Testis (tissue), 3 donors: ENCODE data around the gene TSPAN33. TPM values are rescaled to one million over a fixed set of nuclear protein-coding genes. Genes with fewer than 3 reads are reported as not detected.
"Not testable (repeated sequence)": the region's sequence is repeated elsewhere in the genome, so short reads cannot be mapped to it uniquely, and the experiment has no call there.

Source experiments
- DNase-seq: peaks from one replicate; pipeline ENCODE4 v3.0.0-alpha.2; 2019
- H3K27ac ChIP-seq, 2 donors: fragments of 200-600 bp; sonication (generic); one replicate each; pipeline ENCODE4 v1.5.1; 2019
- H3K27me3 ChIP-seq: fragments of 200-600 bp; sonication (generic); one replicate; pipeline ENCODE4 v1.5.1; 2019
- H3K36me3 ChIP-seq: fragments of 200-600 bp; sonication (generic); one replicate; pipeline ENCODE4 v1.5.1; 2017; ENCODE audit warnings: low read depth; ENCODE audit errors: missing control alignments
- H3K4me1 ChIP-seq: fragments of 200-600 bp; sonication (generic); one replicate; pipeline ENCODE4 v1.5.1; 2019
- H3K4me3 ChIP-seq, 2 donors: fragments of 200-600 bp; sonication (generic); one replicate each; pipeline ENCODE4 v1.5.1; 2017 to 2019
- H3K9me3 ChIP-seq: fragments of 200-600 bp; sonication (generic); one replicate; pipeline ENCODE4 v1.5.1; 2017
- CTCF ChIP-seq, 3 experiments: fragments of 450-650 bp in 2 of 3; fragments of 200-600 bp in 1 of 3; sonication (generic) in 1 of 3; IDR thresholded peaks; one replicate each; pipeline ENCODE4 v1.5.1; 2016 to 2019; ENCODE audit warnings: antibody characterized with exemption in 3 of 3, mild to moderate bottlenecking in 2 of 3, moderate library complexity in 1 of 3
- POLR2A ChIP-seq: fragments of 450-650 bp; IDR thresholded peaks from one replicate; pipeline ENCODE4 v1.6.1; 2017; ENCODE audit warnings: antibody characterized with exemption, mild to moderate bottlenecking, moderate library complexity
- WGBS, 2 donors: methylation state at CpG; one replicate each; pipeline ENCODE4 v1.1.5; 2018; 5-methylcytosine and 5-hydroxymethylcytosine counted together
- intact Hi-C: fragments of 100-400 bp; cut with DNase I; formaldehyde crosslinking; loops from one replicate; pipeline ENCODE4 v1.15.1; 2023; ENCODE audit warnings: low total_unique reads
- polyA plus RNA-seq: library from polyadenylated mRNA; stranded (reverse); fragments of 350-450 nt; fragmentation: Illumina TruSeq; extraction: RNeasy Lipid Tissue Mini Kit (QIAGEN cat#74804); gene quantifications from one replicate; pipeline ENCODE4 v1.2.3, GENCODE V29; 2014; ENCODE audit warnings: low read depth, low replicate concordance; ENCODE audit not compliant: insufficient read depth
- total RNA-seq, 2 donors: library from RNA; depleted of rRNA; stranded (reverse); fragments of >200 nt; gene quantifications; one replicate each; pipeline ENCODE4 v1.2.3, GENCODE V29; 2016

The TSPAN33 gene
- total and polyA plus RNA-seq, 3 donors from 2014 or later, result 25.7 to 35.9 (median 35.7) TPM

DNA sequence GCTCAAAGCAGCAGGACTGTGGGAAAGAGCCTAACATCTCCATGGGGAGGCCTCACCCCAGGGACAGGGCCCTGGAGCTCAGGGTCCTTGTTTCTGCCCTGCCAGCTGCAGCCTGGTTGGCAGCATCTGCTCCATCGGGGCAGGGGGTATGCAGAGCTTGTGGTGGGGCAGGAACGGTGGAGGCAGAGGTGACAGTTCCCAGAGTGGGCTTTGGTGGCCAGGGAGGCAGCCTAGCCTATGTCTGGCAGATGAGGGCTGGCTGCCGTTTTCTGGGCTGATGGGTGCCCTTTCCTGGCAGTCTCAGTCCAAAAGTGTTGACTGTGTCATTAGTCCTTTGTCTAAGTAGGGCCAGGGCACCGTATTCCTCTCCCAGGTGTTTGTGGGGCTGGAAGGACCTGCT, 68.1 kb downstream of the TSPAN33 start:
- no peaks in the 10 kb centered on the region for H3K36me3 ChIP-seq
- no peaks in the 10 kb centered on the region for H3K27me3 ChIP-seq
- peaks cover 6% of the 10 kb centered on the region for H3K4me1 ChIP-seq
- DNase-seq, result no peak
- WGBS, 2 donors, result 85 to 90% methylated on average over 4 of the region's 4 CpGs
- intact Hi-C loops, result no loop called here
- no peak overlapping the region for H3K4me3 ChIP-seq
- no peak overlapping the region for H3K27ac ChIP-seq
- no peaks in the 10 kb centered on the region for H3K9me3 ChIP-seq
- no peak for TF ChIP-seq CTCF (IDR thresholded peaks at IDR 0.05)
- no peak for TF ChIP-seq POLR2A

DNA sequence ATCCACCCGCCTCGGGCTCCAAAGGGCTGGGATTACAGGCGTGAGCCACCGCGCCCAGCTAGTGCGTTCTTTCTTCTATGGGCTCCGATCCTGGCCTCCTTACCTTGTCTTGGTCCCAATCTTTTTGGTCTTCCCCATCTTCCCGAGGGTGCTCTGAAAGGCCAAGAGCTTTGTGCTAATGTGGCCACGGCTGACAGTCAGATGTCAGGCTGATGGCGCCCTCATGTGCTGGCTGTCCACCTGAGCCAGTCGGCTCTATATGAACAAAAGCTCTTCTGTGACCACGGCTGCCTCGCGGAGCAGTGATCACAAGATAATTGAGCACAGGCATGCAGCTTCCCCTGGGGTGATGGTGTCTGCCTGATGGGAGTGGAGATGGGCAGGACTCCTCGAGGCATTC, 69.3 kb downstream of the TSPAN33 start:
- no peak for DNase-seq
- TF ChIP-seq POLR2A (no peak), CTCF (IDR thresholded peaks at IDR 0.05) (no peak)
- Histone ChIP-seq H3K27ac (no peak overlapping the region), H3K9me3 (no peaks in the 10 kb centered on the region), H3K4me3 (no peak overlapping the region), H3K36me3 (no peaks in the 10 kb centered on the region), H3K27me3 (no peaks in the 10 kb centered on the region), H3K4me1 (peaks cover 6% of the 10 kb centered on the region)
- WGBS, 2 donors, result 59 to 67% methylated on average over 15 of the region's 15 CpGs
- intact Hi-C loops, result no loop called here

DNA sequence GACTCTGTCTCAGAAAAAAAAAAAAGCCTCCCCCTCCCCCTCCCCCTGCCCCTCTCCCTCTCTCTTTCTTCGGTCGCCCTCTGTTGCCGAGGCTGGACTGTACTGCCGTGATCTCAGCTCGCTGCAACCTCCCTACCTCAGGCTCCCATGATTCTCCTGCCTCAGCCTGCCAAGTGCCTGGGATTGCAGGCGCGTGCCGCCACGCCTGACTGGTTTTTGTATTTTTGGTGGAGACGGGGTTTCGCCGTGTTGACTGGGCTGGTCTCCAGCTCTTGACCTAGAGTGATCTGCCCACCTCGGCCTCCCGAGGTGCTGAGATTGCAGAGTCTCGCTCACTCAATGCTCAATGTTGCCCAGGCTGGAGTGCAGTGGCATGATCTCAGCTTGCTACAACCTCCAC, 71.2 kb downstream of the TSPAN33 start:
- H3K4me3 ChIP-seq, DNase-seq, H3K27ac ChIP-seq, H3K4me1 ChIP-seq, H3K27me3 ChIP-seq, H3K36me3 ChIP-seq, intact Hi-C loops, H3K9me3 ChIP-seq: not testable (repeated sequence)
- WGBS, 2 donors, result 96 to 98% methylated on average over 13 to 15 of the region's 15 CpGs

DNA sequence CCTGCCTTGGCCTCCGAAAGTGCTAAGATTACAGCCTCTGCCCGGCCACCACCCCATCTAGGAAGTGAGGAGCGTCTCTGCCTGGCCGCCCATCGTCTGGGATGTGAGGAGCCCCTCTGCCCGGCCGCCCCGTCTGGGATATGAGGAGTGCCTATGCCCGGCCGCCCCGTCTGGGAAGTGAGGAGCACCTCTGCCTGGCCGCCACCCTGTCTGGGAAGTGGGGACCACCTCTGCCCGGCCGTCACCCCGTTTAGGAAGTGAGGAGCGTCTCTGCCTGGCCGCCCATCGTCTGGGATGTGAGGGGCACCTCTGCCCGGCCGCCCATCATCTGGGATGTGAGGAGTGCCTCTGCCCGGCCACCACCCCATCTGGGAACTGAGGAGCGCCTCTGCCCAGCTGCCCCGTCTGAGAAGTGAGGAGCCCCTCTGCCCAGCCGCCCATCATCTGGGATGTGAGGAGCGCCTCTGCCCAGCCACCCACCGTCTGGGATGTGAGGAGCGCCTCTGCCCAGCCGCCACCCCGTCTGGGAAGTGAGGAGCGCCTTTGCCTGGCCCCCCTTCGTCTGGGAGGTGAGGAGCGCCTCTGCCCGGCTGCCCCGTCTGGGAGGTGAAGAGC, 71.7 kb downstream of the TSPAN33 start:
- 93 to 96% methylated on average over 20 to 34 of the region's 34 CpGs for WGBS, 2 donors
- intact Hi-C loops, result not testable (repeated sequence)

DNA sequence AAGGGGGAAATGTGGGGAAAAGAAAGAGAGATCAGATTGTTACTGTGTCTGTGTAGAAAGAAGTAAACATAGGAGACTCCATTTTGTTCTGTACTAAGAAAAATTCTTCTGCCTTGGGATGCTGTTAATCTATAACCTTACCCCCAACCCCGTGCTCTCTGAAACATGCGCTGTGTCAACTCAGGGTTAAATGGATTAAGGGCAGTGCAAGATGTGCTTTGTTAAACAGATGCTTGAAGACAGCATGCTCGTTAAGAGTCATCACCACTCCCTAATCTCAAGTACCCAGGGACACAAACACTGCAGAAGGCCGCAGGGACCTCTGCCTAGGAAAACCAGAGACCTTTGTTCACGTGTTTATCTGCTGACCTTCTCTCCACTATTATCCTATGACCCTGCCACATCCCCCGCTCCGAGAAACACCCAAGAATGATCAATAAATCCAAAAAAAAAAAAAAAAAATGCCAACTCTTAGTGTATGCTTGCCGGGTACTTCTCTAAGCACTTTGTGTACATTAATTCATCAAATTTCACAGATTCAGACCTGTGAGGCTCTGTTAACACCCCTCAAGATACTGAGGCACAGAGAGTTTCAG, 72.4 kb downstream of the TSPAN33 start:
- 82% methylated on average over 8 of the region's 8 CpGs for WGBS, 2 donors
- intact Hi-C loops, H3K4me1 ChIP-seq, H3K27ac ChIP-seq, H3K27me3 ChIP-seq, H3K9me3 ChIP-seq, DNase-seq, H3K36me3 ChIP-seq, H3K4me3 ChIP-seq: not testable (repeated sequence)

More for the DNA sequence above, 71.7 kb downstream of the TSPAN33 start:
- H3K9me3 ChIP-seq, H3K36me3 ChIP-seq, DNase-seq, H3K27me3 ChIP-seq, H3K4me1 ChIP-seq, H3K4me3 ChIP-seq, H3K27ac ChIP-seq: not testable (repeated sequence)

DNA sequence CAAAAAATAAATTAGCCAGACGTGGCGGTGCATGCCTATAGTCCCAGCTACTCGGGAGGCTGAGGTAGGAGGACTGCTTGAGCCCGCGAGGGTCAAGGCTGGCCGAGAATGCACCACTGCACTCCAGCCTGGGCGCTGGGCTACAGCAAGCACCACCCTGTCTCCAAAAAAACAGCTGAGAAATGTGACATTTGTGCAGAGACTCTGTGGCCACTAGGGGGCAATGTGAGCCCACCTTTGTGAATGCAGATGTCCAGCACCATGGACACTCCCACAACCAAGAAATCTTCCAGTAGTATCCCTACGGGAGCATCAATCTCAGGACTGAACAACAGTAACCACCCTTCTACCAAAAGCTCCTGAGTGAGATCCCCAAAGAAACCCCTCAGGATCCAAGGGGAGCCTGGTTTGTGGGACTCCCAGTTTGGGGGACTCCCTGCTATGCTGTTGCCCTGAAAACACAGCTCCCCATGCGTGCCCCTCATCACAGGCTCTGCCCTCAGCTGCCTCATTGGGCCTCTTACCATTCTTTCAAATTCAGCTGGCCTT, 74.1 kb downstream of the TSPAN33 start:
- peak; percentile 95 for DNase-seq
- H3K4me3 ChIP-seq, result no peak overlapping the region
- no peaks in the 10 kb centered on the region for H3K27me3 ChIP-seq
- H3K36me3 ChIP-seq, result no peaks in the 10 kb centered on the region
- H3K9me3 ChIP-seq, result no peaks in the 10 kb centered on the region
- no peak overlapping the region for H3K27ac ChIP-seq
- intact Hi-C loops, result no loop called here
- 28 to 53% methylated on average over 7 to 9 of the region's 9 CpGs for WGBS, 2 donors
- H3K4me1 ChIP-seq, result peaks cover under 1% of the 10 kb centered on the region
- TF ChIP-seq CTCF (IDR thresholded peaks at IDR 0.05), result peak; percentile 82 to 95 (median 94)
- no peak for TF ChIP-seq POLR2A

DNA sequence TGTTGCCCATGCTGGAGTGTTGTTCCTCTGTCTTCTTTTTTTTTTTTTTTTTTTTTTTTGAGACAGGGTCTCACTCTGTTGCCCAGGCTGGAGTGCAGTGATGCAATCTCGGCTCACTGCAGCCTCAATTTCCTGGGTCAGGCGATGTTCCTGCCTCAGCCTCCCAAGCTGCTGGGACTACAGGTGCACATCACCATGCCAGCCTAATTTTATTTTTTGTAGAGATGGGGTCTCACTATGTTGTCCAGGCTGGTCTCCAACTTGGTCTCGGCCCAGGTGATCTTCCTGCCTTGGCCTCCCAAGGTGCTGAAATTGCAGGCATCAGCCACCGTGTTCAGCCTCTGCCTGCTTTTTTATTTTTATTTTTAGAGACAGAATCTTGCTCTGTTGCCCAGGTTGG, 74.7 kb downstream of the TSPAN33 start:
- H3K27me3 ChIP-seq, H3K36me3 ChIP-seq, intact Hi-C loops, H3K27ac ChIP-seq, H3K9me3 ChIP-seq, H3K4me3 ChIP-seq, H3K4me1 ChIP-seq, DNase-seq: not testable (repeated sequence)
- 93 to 98% methylated on average over 4 of the region's 4 CpGs for WGBS, 2 donors
